Esophagus squamous epithelium (tissue), 4 donors: ENCODE results near the gene PSEN1.

Experiments used
- CTCF ChIP-seq, 6 experiments: fragments of 450-650 bp in 4 of 6; fragments of 200-600 bp in 2 of 6; sonication (generic) in 2 of 6; IDR thresholded peaks; one replicate each; pipeline ENCODE4 v1.5.1; 2016 to 2019; ENCODE audit warnings: antibody characterized with exemption in 6 of 6, mild to moderate bottlenecking in 4 of 6, moderate library complexity in 4 of 6
- POLR2A ChIP-seq, 4 donors: fragments of 450-650 bp; IDR thresholded peaks; one replicate each; pipeline ENCODE4 v1.6.1; 2017; ENCODE audit warnings: antibody characterized with exemption in 4 of 4, mild to moderate bottlenecking in 4 of 4, moderate library complexity in 3 of 4

- TF ChIP-seq CTCF (IDR thresholded peaks at IDR 0.05) (no peak), POLR2A (IDR thresholded peaks at IDR 0.05) (no peak)
These were observed 4.6 kb downstream of the PSEN1 start for GRCh38 chr14:73140811-73141323.
